GM18520 (cell line): Measurements from ENCODE around the gene C1QTNF1.

Experiments used
- ATAC-seq: cut with Tn5 transposase; IDR thresholded peaks from one replicate; pipeline ENCODE4 v1.9.1; 2021; ENCODE audit not compliant: unreplicated experiment

C1QTNF1 gene

DNA sequence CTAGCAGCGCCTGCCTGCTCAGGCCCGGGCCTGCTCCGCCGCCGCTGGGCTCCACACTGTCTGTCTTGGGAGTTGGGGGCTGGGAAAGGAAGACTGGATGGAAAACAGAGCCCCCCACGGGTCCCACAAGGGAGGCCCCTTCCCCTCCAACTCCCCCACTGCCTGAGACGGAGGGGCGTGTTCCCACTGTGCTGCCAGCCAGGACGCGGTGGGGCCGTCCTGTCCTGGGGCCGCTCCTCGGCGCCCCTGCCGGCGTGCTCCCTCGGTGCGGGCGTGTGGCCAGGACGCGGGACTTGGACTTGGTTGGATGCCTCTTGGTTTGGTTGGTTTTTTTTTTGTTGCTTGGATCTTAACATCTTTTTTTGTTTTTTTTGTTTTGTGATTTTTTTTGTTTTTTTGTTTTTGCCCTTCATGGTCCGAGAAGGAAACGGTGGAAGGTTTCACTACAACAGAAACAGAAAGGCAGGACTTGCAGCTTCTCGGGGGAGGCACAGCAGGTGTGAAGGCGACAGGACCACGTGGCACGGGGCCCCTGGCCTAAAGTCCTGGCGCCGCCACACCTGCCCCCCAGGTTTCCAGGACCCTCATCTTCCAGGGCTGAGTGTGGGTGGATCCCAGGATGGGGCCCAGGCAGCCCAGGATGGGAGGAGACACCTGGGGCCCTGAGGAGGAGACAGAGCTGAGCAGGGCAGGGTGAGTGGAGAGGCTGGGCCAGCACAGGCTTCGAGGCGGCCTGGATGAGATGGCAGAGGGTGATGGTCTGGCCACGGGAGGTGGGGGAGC, 66.7 kb downstream of the C1QTNF1 start:
- no peak for ATAC-seq

DNA sequence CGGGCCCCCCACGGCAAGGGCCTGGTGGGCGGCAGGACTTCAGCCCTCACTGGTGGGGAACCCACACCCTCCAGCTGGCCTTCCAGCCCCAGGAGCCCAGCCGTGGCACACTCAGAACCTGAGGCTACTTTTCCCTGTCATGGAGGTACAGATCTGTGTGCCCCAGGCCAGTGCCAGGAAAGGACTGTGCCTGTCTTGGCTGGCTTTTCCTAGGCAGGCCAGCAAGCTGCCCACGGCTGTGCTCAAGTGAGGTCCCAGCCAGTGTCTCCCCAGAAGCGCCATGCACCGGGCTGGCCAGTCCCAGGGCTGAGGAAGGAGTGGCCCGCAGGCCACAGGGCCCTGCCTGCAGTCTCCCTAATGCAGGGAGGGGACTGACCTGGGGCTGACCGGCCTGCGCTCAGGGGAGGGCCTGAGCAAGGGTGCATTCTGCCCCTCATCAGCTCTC, 67.3 kb downstream of the C1QTNF1 start:
- no peak for ATAC-seq

- no peak for ATAC-seq
Observed at GRCh38 chr17:79092567-79092966, 68.6 kb downstream of the C1QTNF1 start.

GRCh38 chr17:79093270-79093669, 69.3 kb downstream of the C1QTNF1 start:
- no peak for ATAC-seq

- ATAC-seq: no peak
Observed at GRCh38 chr17:79094261-79094660, 70.3 kb downstream of the C1QTNF1 start.

- no peak for ATAC-seq
Observed at GRCh38 chr17:79095345-79096055, 71.5 kb downstream of the C1QTNF1 start.

DNA sequence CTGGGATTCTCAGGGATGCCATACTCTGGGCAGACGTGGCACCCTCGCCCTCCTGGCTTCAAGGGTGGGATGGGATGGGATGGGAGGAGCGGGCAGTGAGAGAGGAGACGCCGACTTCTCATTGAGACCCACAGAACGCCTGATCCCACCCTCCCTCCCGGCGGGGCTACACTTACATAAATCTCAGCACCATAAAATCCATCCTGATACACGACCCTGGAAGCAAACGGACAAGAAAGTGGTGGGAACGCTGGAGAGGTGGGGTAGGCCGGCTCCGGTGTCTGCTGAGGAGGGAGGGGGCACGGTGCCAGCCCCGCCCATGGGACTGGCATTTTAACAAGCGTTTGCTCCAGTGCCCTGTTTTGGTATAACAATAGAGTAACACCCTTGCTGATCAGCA, 72.5 kb downstream of the C1QTNF1 start:
- ATAC-seq: no peak

- no peak for ATAC-seq
Observed at GRCh38 chr17:79097226-79098055, 73.5 kb downstream of the C1QTNF1 start.

DNA sequence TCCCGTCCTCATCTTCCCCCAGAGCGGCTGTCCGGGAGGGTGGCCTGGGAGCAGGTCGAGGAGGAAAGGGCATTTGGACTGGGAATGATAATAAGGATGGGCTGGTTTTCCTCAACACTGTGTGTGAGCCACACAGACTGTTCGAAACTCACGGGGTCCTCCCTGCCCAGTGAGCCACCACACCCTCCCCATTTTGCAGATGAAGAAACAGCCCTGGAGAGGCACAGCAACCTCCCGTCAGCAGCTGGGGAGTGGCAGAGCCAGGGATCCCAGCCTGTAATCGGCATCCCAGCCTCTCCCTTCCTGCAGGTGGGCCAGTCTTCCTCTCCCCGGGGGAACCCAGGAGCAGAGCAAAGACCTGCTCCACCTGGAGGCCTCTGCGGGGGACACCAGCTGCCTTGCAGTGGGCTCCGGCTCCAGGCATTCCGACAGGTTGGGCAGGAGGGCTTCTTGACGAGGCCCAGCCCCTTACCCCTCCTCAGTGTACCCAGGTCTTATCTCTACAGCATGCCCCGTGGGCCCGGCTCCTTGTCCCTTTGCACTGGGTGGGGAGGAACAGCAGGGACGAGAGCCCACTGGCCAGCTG, 74.4 kb downstream of the C1QTNF1 start:
- no peak for ATAC-seq
